Fibroblast of peridontal ligament (primary cell): ENCODE measurements around the gene GALNS.
"Not testable (repeated sequence)": the region's sequence is repeated elsewhere in the genome, so short reads cannot be mapped to it uniquely, and the experiment has no call there.

ENCODE experiments used
- DNase-seq: peaks from one replicate; pipeline ENCODE4 v3.0.0-alpha.2; 2010; ENCODE audit errors: extremely low read depth

The GALNS gene

DNA sequence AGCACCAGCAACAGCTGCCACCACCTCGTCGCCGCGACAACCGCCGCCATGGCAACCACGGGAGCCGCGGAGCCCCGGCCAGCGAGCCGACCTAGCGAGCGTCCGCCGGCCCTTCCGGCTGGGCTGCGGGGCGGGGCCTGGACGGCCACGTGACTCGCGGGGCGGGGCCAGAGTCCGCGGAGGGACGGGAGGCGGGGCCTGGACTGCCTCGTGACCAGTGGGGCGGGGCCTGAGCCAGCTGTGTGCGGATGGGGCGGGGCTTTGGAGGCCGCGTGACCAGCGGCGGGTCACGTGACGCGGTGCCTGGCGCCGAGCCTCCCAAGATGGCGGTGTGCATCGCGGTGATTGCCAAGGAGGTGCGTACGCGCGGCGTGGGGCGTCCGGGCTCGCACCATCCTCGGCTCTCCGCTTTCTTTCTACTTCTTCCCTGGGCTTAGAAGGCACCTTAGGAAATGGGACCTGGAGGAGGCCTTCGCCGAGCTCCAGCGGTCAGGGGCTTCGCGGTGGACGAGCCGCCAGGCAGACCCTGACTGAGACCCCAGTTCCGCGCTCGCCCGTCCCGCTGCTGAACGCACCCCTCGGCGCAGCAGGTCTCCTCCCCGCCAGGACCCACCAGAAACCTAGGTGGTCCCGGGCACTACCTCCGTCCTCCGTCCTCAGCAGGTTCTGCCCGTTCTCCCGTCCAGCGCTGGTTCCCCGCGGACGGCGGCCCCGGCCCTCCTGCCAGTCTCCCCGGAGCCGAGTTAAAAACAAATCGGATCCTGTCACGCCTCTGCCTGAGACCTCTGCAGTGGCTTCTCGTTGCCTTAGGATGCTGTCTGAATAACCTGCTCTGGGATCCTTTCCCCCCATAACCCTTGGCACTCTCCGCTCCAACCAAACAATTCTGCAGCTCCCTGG is at the start of gene GALNS, which contains the start of gene TRAPPC2L:
Gene GALNS (minus strand): TSS at position 120 of the 900 bp plus-strand sequence. CDS start 70 bp downstream, at position 50.
Gene TRAPPC2L (plus strand): TSS at position 300 of the 900 bp plus-strand sequence. CDS start 24 bp downstream, at position 324.
- peak; percentile 90 for DNase-seq

- DNase-seq = no peak
These were observed 49.3 kb upstream of the GALNS start for GRCh38 chr16:88906020-88906419.

DNA sequence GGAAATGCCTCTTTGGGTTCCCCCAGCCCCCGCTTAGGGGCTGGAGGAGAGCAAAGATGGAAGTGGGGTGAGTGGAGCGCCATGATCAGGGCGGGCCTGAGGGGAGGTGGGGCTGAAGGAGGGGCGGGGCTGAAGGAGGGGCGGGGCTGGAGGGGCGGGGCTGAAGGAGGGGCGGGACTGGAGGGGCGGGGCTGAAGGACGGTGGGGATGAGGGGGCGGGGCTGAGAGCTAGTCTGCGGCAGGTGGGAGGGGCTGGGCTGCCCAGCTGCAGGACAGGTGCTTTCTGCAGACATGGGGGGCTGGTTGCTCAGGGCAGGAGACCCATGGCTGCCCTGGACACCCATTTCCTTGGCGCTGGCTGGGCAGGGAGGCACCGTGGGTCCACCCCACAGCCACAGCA is 48.8 kb upstream of the GALNS start:
- no peak for DNase-seq

GRCh38 chr16:88904676-88905365 is 48.1 kb upstream of the GALNS start:
- DNase-seq = no peak

- no peak for DNase-seq
These were observed 46.5 kb upstream of the GALNS start for GRCh38 chr16:88903267-88903666.

DNA sequence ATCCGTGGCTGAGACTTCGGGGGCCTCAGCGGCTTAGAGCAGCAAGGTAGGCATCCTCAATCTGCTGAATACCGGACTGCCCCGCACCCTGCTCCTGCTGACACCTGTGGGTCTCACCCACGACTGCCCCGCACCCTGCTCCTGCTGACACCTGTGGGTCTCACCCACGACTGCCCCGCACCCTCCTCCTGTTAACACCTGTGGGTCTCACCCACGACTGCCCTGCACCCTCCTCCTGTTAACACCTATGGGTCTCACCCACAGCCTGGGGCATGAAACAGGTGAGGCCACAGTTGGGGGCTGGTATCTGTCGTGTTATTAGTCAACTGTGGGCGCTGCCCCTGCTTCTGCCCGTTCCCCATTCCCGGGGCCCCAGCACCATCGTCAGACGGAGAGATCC is 46.0 kb upstream of the GALNS start:
- no peak for DNase-seq

DNA sequence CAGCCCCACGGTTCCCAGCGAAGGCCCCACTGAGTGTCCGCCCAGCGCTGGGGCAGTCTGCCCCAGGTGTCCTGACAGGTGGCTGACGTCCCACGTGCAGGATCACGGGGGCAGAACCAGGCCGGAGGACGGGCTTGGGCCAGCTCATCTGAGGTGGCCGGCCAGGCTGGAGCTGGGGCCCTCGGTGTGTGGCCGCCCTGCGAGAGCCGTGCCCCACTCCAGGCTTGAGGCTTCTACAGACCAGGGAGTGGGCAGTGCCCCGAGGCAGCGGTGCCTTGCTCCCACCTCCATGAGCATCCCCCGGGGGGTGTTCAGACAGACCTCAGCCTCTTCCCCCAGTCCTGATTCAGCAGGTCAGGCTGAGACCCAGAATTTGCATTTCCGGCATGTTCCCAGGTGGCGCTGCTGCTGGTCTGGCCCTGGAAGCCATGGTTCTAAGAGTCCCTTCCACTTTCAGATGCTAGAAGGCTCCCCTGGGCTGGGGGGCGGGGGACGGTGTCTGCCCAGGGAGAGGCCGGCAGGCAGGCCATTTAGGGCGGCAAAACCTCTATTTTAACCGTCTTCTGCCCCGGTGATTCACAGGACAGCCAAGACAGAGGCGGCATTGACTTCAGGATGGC is 45.1 kb upstream of the GALNS start:
- no peak for DNase-seq

DNA sequence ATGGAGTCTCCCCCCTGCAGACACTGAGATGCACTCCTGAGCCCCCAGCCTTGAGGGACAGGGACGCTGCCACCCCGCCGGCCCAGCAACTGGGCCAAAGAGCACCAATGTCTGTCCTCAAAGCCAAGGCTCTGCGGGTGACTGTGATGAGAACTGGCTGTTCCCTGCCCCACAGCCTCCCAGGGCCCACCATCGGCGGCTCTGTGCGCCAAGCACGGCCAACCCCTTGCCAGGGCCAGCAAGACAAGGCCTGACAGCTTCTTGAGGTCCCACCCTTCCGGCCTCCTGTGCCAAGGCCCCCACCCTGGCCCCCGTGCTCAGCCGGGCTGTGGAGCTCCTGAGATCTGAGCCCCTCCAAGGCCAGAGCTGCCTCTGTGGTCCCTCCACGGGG is 43.9 kb upstream of the GALNS start:
- no peak for DNase-seq

GRCh38 chr16:88899901-88900661 is 43.3 kb upstream of the GALNS start:
- no peak for DNase-seq

DNA sequence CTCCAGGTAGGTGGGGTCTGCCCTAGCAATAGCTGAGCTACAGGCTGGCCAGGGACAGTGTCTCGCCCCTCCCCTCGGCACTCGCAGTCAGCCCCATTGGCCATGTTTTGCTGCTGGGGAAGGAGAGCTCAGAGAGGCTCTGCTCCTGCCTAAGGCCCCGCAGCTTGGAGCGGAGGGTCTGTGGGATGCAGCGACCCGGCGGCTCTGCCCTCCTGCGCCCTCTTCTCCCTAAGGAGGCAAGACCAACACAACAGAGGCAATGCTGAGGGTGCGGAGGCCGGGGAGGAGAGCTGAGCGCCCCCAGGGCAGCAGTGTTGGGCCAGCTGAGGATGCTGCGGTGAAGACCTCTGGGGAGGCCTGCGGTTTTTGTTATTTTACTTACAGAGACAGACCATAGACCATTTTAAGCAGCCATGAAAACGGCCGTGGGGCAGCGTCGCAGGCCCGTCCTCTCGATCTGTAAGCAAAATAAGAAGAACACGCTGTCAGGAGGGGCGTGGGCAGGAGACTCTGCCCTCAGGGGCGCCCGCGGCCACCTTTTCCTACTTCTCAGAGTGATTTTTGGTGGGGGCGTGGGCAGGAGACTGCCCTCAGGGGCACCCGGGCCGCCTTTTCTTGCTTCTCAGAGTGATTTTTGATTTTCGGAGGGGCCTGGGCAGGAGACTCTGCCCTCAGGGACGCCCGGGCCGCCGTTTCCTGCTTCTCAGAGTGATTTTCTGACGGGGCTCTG is 41.1 kb upstream of the GALNS start:
- no peak for DNase-seq

DNA sequence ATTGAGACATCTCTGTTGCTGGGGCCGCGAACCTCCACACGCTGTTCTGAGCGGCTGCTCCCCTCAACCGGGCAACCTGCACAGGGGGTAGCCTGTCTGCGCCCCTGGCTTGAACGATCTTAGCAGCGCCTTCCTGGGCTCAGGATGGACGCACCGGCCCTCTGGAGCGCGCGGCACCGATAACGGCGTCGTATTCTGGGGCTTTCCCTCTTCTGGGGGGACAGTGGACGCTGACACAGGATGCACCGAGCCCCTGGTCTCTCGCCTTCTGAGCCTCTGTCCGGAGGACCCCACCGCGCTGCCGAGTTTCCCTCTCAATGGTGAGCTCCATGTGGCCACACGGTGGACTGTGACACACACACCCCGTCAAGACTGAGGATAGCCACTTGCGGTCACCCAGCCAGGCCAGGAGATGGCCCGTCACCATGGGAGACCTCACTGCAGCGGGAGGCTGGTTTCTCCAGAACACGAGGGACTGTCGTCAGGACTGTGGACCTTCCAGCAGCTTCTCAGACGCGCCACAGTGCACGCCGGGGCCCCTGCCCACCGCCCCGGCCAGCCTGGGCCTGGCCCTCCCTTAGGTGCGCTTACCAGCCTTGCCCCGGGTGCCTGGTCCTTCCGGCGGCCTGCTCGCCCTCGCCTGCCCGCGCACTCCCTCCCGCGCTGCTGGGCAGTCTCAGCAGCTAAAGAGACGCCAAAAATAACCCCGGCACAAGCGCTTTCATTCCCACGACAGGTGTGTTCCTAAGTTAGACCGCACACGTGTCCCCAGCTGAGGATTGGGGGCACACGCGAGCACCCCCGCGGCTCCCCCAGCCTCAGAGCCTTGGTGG is 39.7 kb upstream of the GALNS start:
- DNase-seq = no peak

DNA sequence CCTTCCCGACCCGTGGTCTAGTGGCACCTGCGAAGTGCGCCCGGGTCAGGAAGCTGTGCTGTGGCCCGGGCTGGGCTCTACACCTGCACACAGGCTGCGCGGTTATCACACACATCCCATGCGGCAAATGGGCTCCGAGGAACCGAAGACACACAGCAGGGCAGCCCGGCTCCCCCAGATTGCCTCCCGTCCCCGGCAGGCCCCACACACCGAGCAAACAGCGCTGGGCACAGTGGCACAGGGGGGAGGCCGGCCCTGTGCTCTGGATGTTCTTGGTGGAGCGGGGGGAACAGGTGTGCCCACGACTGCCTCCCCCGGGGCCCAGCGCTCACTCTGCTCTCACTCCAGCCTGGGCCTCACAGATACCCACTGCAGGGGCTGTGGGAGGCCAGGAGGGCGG is 38.6 kb upstream of the GALNS start:
- DNase-seq = no peak

DNA sequence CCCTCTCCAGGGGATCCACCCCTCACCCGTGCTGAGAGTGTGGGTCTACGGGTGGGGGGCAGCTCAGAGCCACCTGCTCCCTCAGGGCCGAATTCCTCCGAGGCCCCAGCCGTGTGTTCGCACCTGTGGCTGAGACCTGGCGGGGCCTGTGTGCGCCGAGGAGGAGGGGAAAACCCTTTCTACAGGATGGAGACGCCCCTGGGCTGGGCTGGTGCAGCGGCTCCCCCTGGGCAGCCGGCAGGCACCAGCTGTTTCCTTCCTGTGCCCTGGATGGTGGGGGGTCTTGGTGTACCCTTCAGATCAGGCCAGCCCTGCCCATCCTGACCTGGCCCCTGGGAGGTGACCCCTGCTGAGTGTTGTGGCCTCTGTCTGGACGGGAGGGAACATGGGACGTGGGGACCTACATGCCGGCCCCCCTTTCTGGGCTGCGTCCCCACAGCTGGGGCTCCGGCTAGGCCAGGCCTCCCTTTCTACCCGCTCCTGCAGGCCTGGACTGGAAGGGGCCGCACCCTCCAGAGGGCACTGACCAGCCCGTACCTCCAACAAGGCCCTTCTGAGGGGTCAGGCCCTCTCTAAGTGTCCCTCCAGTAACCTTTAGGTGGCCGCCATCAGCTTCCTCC is 38.0 kb upstream of the GALNS start:
- no peak for DNase-seq

GRCh38 chr16:88894266-88894665 is 37.5 kb upstream of the GALNS start:
- not testable (repeated sequence) for DNase-seq

- no peak for DNase-seq
These were observed 36.6 kb upstream of the GALNS start for GRCh38 chr16:88893127-88893968.

DNA sequence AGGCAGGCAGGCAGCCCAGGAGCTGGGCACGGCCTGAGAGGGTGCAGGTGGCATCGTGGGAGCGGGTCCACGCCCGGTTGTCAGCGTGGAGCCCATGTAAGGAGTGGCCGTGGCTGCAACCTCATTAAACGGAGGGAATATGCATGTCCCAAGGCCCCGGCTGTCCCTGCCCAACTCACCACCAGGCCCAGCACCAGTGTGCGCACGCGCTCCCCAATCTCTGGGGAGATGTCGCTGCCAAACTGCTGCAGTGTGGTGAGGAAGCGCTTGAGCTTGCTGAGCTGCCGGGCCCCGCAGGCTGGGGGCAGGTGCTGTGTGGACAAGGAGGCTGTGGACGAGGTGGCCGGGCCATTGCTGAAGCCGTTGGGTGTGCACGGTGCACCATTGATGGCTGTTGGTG is 35.3 kb upstream of the GALNS start:
- DNase-seq = no peak

DNA sequence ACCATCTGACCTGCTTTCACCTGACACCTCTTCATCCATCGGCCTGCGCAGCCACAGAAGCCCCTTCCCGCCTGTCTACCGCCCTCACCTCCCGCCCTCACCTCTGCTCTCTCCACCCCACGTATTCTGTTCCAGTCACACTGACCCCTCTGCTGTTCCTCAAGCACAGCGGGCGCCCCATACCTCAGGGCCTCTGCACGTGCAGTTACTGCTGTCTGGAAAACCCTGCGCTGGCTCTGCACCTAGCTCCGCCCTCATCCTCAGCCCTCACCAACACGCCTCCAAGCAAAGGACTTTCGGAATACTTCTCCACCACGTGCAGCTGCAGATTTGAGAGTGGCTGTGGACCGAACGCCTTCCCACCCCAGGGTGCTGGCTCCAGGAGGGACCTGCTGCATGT is 34.3 kb upstream of the GALNS start:
- DNase-seq = no peak

GRCh38 chr16:88889702-88890352 is 33.1 kb upstream of the GALNS start:
- DNase-seq = not testable (repeated sequence)
